ENCODE results near the gene DENND4A. TPM values are rescaled to one million over a fixed set of nuclear protein-coding genes. Genes with fewer than 3 reads are reported as not detected.

The DENND4A gene
- total RNA-seq, 2 donors from 2014 or later = 15.7 to 21.8 TPM

DNA sequence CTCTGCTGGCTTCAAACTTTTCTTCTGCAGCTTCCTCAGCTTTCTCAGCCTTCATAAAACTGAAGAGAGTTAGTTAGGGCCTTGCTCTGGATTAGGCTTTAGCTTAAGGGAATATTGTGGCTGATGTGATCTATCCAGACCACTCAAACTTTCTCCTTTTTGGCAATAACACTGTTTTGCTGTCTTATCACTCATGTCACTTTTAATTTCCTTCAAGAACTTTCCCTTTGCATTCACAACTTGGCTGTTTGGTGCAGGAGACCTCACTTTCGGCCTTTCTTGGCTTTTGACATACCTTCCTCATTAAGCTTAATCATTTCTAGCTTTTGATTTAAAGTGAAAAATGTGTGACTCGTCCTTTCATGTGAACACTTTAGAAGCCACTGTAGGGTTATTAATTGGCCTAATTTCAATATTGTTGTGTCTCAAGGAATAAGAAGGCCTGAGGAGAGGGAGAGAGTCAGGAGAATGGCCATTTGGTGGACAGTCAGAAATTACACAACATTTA is 109.6 kb downstream of the DENND4A start:
- Histone ChIP-seq H3K27me3 (no peaks in the 10 kb centered on the region), H3K9me3 (no peaks in the 10 kb centered on the region), H3K9ac (ENCODE audit: low read depth in 2 of 2, low read length in 2 of 2) (no peak overlapping the region), H3K4me3 (no peak overlapping the region), H3K36me3 (no peaks in the 10 kb centered on the region), H3K4me1 (no peaks in the 10 kb centered on the region), H3K27ac (no peak overlapping the region)
- TF ChIP-seq, protein P1, sequence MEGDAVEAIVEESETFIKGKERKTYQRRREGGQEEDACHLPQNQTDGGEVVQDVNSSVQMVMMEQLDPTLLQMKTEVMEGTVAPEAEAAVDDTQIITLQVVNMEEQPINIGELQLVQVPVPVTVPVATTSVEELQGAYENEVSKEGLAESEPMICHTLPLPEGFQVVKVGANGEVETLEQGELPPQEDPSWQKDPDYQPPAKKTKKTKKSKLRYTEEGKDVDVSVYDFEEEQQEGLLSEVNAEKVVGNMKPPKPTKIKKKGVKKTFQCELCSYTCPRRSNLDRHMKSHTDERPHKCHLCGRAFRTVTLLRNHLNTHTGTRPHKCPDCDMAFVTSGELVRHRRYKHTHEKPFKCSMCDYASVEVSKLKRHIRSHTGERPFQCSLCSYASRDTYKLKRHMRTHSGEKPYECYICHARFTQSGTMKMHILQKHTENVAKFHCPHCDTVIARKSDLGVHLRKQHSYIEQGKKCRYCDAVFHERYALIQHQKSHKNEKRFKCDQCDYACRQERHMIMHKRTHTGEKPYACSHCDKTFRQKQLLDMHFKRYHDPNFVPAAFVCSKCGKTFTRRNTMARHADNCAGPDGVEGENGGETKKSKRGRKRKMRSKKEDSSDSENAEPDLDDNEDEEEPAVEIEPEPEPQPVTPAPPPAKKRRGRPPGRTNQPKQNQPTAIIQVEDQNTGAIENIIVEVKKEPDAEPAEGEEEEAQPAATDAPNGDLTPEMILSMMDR (IDR thresholded peaks at IDR 0.05) = no peak
- intact Hi-C loops (cut with DNase I) = no loop called here
- DNase-seq = no peak

DNA sequence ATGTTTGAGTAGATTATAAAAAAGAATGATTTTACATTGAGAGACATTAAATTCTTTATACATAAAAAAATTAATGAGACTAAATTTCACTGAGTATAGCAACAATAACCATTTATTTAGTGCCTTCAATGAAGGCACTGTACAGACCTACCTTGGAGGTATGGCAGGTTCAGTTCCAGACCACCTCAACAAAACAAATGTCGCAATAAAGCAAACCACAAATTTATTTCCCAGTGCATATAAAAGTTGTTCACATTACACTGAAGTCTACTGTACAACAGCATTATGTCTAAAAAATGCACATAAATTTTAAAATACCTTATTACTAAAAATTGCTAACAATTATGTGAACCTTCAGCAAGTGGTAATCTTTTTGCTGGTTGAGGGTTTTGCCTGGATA is 111.5 kb downstream of the DENND4A start:
- intact Hi-C loops (cut with DNase I) = no loop called here
- Histone ChIP-seq H3K9me3 (no peaks in the 10 kb centered on the region), H3K27me3 (no peaks in the 10 kb centered on the region), H3K27ac (no peak overlapping the region), H3K9ac (ENCODE audit: low read depth in 2 of 2, low read length in 2 of 2) (no peak overlapping the region), H3K36me3 (no peaks in the 10 kb centered on the region), H3K4me3 (no peak overlapping the region), H3K4me1 (no peaks in the 10 kb centered on the region)
- TF ChIP-seq, protein P1 (IDR thresholded peaks at IDR 0.05) = no peak
- DNase-seq = no peak

DNA sequence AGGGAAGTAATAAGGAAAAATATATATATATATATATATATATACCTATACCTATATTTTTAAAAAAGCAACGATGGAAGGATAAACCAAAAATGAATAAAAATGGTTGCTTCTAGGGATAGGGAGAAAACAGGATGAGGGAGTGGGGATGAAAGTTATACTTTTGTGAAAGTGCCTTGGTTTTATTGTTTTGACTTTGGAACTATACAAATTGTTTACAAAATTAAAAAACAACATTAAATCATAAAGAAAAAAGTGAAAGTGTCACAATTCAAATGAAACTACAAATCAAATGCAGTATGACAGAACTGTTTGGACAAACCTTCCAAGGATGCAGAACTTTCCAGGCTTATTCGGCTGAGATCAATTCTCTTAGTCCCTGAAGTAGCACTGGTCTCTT is 116.0 kb downstream of the DENND4A start:
- TF ChIP-seq, protein P1 (IDR thresholded peaks at IDR 0.05) = no peak
- Histone ChIP-seq H3K27me3 (no peaks in the 10 kb centered on the region), H3K4me1 (no peaks in the 10 kb centered on the region), H3K9ac (ENCODE audit: low read depth in 2 of 2, low read length in 2 of 2) (no peak overlapping the region), H3K9me3 (no peaks in the 10 kb centered on the region), H3K36me3 (peaks cover 4% of the 10 kb centered on the region), H3K27ac (no peak overlapping the region), H3K4me3 (no peak overlapping the region)
- DNase-seq = no peak
- intact Hi-C loops (cut with DNase I) = no loop called here

DNA sequence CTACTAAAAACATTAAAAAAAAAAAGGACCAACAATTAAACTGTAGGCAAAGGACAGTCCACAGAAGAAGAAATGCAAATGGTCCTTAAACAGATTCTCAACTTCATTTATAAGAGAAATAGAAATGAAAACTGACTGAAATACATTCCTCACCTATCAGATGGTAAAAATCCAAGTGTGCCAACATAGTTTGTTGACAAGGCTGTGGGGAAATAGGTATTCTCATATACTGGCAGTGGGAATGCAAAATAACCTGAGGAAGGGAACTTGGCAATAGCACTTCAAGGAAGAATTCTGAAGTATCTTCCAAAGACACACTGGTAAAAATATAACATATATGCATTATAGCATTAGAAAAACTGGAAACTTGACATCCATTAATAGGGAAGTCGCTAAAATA is 116.5 kb downstream of the DENND4A start:
- no peaks in the 10 kb centered on the region for H3K9me3 ChIP-seq
- no peaks in the 10 kb centered on the region for H3K27me3 ChIP-seq
- H3K4me3 ChIP-seq = no peak overlapping the region
- H3K4me1 ChIP-seq = no peaks in the 10 kb centered on the region
- H3K27ac ChIP-seq = no peak overlapping the region
- DNase-seq = no peak
- intact Hi-C loops (cut with DNase I) = no loop called here
- H3K36me3 ChIP-seq = peaks cover 7% of the 10 kb centered on the region
- H3K9ac ChIP-seq (ENCODE audit: low read depth in 2 of 2, low read length in 2 of 2) = no peak overlapping the region
- TF ChIP-seq, protein P1 (IDR thresholded peaks at IDR 0.05) = no peak

DNA sequence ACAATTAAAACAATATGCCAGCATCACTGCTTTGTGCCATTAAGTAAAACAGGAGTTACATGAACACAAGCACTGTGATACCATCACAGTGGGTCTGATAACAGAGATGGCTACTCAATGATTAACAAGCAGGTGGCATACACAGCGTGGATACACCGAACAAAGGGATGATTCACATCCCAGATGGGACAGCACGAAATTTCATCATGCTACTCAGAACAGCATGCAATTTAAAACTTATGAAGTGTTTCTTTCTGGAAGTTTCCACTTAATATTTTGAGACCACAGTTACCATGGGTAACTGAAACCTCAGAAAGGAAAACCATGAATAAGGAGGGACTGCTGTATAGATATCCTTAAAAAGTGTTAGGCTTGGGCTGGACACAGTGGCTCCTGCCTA is 125.8 kb downstream of the DENND4A start:
- no peaks in the 10 kb centered on the region for H3K27me3 ChIP-seq
- no peak for DNase-seq
- peaks cover 4% of the 10 kb centered on the region for H3K36me3 ChIP-seq
- H3K27ac ChIP-seq = no peak overlapping the region
- H3K4me1 ChIP-seq = no peaks in the 10 kb centered on the region
- H3K9ac ChIP-seq (ENCODE audit: low read depth in 2 of 2, low read length in 2 of 2) = no peak overlapping the region
- intact Hi-C loops (cut with DNase I) = no loop called here
- TF ChIP-seq, protein P1 (IDR thresholded peaks at IDR 0.05) = no peak
- no peak overlapping the region for H3K4me3 ChIP-seq
- no peaks in the 10 kb centered on the region for H3K9me3 ChIP-seq
